GM18502 (cell line): Measurements from ENCODE around the gene APOBEC3F.

Experiments used
- ATAC-seq: cut with Tn5 transposase; IDR thresholded peaks from one replicate; pipeline ENCODE4 v1.9.1; 2021; ENCODE audit warnings: mild to moderate bottlenecking; ENCODE audit not compliant: unreplicated experiment, poor library complexity

The APOBEC3F gene

DNA sequence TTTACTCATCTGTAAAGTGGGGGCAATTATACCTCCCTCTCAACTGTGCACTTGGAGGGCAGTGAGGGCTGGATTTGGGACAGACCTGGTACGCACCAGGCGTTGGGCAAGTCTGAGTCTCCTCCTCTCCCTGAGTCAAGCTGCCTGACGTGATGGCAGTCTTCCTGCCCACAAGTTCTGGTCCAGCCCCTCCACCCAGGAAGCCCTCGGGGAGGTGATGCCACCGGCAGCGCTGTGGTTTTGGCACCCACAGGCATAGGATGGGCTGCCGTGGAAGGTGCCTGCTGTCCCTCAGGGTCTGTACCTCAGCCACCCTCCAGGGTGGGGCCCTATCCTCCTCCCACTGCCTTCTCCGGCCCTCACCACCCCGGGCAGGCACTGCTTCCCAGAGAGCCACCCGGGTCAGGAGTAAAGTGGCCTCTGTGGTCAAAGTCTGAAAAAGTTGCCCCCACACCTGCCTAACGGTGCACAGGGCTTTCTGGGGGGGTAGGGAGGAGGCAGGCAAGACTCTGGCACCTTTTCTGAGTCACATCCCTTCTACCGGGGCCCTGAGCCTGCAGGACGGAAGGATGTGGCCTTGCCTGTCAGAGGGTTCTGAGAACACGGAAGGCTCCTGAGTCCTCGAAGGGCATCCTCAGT is 49.9 kb downstream of the APOBEC3F start:
- no peak for ATAC-seq

DNA sequence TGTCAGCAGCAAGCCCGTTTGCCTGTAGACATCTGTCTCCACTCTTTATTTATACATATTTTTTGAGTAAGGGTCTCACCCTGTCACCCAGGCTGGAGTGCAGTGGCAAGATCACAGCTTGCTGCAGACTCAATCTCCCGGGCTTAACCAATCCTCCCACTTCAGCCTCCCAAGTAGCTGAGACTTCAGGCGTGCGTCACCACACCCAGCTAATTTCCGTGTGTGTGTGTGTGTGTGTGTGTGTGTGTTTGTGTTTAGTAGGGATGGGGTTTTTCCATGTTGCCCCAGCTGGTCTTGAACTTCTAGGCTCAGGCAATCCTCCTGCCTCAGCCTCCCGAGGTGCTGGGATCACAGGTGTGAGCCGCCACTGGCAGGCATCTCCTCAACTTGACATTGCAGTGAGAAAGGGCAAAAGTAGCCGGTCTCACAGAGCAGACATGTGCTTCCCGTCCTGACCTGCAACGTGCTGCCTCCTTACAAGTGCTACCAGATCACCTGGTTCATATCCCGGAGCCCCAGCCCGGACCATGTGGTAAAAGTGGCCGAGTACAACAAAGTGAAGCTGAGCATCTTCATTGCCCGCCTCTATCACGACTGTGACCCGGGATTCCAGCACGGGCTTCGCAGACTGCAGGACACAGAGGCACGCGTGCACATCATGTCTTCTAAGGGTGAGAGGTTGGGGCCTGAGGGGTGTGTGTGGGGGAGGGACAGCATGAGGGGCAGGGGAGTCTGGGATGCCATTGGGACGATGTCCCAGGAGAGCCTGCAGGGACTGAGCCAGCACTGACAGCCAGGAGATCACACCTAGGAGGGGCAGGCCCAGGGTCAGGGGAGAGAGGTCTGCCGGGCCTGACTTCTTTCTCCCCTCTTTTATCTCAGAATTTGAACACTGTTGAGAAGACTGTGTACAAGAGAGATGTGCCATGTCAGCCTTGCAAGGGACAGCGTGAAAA is 50.7 kb downstream of the APOBEC3F start:
- ATAC-seq = no peak

DNA sequence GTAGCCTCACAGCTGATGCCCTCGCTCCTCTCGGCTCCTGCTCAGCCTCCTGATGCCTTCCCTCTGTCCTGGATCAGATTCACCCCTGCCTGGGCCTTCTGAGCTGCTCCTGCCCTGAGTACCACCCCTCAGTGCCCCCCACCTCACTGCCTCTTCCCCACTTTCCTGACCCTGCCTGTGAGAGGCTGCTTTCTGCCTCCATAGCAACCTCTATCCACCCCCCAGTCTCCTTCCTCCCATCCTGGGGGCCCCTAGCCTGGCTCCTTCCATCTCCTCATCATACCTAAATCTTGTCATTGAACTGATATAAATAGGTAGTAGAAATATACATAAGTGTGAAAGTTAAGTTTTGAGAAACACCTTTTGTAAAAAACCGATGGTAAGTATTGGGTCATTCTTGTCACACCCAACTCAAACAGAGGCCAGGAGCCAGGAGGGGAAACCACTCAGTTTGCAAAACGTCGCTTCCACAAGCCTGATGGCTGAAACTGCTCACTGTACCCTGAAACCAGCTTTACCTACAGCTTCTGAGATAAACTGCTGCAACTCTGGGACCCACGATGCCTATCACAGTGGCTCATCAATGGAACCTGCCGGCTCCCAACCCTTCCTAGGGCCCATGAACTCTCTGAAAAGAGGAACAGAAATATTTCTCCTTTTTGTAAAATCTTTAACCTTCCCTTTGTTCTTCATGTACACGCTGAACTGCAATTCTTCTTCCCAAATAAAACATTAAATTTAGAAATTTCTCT is 51.6 kb downstream of the APOBEC3F start:
- ATAC-seq = no peak

DNA sequence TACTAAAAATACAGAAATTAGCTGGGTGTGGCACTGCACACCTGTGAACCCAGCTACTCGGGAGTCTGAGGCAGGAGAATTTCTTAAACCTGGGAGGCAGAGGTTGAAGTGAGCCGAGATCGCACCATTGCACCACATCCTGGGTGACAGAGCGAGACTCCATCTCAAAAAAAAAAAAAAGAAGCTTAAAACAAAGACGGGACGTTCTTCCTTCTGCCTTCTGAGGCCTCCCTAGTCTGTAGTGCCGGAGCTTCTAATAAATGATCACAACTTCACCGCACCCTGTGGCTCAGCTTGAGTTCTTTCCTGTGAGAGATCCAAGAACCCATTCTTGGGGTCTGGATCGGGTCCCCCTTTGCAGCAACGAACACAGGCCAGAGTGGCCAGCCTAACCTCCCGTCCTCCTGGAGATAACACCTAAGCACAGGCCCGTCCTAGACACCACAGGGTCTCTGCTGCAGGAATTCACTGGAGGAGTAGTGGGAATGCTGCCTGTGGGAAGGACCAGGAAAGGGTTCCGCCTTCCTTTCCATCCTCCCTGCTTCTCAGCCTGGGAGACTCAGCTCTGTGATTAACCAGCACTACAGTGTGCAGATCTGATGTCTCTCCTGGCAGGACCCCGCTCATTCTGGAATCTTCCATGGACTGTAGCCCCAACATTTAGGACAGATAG is 54.2 kb downstream of the APOBEC3F start:
- no peak for ATAC-seq

DNA sequence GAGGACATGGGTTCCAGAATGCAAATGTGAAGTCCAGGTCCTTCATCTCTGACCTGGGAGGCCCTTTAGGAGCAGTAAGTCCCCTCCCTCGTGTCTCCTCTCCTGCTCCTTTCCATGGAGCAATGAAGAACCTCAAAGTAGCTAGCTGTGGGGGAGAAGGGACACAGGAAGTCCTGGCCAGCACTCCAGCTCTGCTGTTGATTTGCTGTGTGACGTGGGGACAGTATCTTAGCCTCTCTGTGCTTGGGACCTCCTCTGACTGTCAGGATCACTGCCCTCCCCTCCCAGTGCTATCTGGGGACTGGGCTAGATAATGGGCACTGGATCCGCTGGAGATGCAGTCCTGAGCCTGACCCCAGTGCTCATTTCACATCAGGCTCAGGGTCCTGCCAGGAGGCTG is 55.3 kb downstream of the APOBEC3F start:
- ATAC-seq = no peak

DNA sequence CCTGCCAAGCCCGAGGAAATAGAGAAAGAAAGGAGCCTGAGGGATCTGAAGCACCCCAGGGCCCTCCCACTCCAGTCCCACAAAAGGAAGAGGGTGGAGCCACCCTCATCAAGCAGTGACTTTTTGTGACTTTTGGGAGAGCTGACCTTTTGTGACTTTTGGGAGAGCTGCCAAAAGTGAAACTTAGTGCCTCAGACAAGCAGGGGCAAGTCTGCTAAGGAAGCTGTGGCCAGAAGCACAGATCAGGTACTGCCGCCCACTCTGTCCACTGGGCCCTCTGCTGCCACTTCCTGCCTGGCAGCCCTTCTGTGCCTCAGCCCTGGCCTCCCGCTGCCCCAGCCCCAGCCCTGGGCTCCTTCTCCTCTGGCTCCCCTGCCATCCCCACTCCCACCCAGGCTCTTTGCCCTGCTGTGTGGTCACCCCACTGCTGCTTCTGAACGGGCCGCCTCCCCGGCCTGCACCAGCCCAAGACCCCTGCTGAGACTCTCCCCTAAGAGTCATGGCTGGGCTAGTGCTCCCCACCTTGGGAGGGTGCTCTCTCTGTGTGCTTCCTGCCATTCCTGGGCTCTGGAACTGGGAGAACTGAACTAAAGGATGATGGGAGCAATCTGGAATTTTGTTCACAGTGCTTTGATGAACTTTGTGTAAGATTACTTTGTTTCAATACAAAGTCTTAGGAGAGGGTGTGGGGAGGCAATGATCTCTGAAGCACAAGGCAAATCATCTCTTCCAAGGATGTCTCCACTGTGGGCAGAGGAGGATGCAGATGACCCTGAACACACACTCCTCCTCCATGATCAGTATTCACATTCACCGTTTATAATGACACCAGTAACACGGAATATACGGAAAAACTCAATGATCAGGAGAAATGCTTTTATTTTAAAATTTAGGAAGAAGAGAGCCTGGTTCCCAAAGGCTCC is 56.7 kb downstream of the APOBEC3F start, which contains the start of gene APOBEC3H:
Gene APOBEC3H (plus strand): TSS at position 147 of the 923 bp plus-strand sequence. CDS start 3,035 bp downstream, outside the sequence.
- ATAC-seq = no peak

DNA sequence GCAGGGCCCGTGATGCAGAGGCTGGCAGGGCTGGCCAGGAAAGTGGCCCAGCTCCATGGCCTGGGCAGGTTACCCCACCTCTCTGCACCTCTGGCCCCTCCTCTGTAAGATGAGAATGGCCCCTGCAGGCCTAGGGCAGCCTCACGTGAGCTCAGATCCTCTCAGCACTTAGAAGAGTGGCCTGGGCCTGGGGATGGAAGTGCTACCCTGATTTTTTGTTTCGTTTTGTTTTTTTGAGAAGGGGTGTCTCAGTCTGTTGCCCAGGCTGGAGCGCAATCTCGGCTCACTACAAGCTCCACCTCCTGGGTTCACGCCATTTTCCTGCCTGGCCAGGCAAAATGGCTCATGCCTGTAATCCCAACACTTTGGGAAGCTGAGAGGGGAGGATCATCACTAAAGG is 57.4 kb downstream of the APOBEC3F start:
- no peak for ATAC-seq

DNA sequence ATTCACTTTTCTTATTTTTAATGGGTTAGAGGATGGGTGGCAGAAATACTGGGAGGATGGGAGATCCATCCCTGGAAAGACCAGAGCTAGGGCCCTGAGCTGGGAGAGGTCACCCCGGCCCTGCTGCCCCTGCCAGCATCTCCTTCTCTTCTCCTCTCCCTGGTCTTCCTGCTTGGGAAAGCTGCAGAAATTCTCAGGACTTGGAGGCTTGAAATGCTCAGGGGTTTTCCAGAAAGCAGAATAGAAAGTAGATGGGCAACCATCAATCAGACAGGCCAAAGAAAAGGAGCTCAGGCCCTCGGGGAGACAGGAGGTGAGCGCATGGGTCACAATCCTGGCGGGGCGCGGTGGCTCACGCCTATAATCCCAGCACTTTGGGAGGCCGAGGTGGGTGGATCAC is 57.9 kb downstream of the APOBEC3F start:
- no peak for ATAC-seq

DNA sequence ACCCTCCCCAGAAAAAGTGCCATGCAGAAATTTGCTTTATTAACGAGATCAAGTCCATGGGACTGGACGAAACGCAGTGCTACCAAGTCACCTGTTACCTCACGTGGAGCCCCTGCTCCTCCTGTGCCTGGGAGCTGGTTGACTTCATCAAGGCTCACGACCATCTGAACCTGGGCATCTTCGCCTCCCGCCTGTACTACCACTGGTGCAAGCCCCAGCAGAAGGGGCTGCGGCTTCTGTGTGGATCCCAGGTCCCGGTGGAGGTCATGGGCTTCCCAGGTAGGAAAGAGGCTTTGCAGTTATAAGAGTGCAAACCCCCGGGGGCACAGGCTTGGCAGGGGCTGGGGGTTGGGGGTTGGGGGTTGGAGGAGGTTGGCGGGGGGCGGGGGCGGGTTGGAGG is 60.6 kb downstream of the APOBEC3F start:
- no peak for ATAC-seq

DNA sequence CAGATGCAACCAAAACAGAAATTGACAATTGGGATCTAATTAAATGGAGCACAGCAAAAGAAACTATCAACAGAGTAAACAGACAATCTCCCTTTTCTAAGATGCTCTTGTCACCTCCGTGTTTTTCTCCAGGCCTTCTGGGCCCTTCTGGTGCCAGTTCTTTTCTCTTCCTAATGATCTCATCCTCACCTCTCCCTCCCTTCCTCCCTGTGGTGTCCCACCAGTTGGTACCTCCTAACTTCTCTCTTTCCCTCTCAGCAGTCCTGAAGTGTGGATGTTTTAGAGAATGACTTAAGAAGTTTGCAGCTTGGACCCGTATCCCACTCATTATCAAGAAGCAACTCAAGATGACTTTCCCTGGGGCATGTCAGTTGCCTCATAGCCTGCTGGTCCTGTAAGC is 62.8 kb downstream of the APOBEC3F start:
- no peak for ATAC-seq
